Osteoblast (primary cell): Measurements from ENCODE around the gene AOX1. TPM values are rescaled to one million over a fixed set of nuclear protein-coding genes. Genes with fewer than 3 reads are reported as not detected.
"Not testable (repeated sequence)": the region's sequence is repeated elsewhere in the genome, so short reads cannot be mapped to it uniquely, and the experiment has no call there.

Experiments
- DNase-seq: peaks from one replicate; pipeline ENCODE4 v3.0.0; 2011; ENCODE audit warnings: low spot score, mixed read lengths; ENCODE audit not compliant: insufficient read length; ENCODE audit errors: missing footprints
- H2AFZ ChIP-seq: 2 replicates; pipeline ENCODE4 v1.6.0; 2011; ENCODE audit warnings: mild to moderate bottlenecking, low read length
- H3K27ac ChIP-seq: 2 replicates; pipeline ENCODE4 v1.5.1; 2011; ENCODE audit warnings: mild to moderate bottlenecking, low read depth, low read length, moderate library complexity
- H3K27me3 ChIP-seq: 2 replicates; pipeline ENCODE4 v1.6.0; 2012; ENCODE audit warnings: mild to moderate bottlenecking, control low read depth, inconsistent platforms, low read length, moderate library complexity; ENCODE audit not compliant: insufficient read depth
- H3K36me3 ChIP-seq: 2 replicates; pipeline ENCODE4 v1.5.1; 2011; ENCODE audit warnings: mild to moderate bottlenecking, low read length, control low read depth, moderate library complexity; ENCODE audit not compliant: insufficient read depth
- H3K4me1 ChIP-seq: 2 replicates; pipeline ENCODE4 v1.5.1; 2011; ENCODE audit warnings: mild to moderate bottlenecking, low read length, control low read depth, moderate library complexity; ENCODE audit not compliant: insufficient read depth
- H3K4me2 ChIP-seq: 2 replicates; pipeline ENCODE4 v1.6.0; 2011; ENCODE audit warnings: mild to moderate bottlenecking, low read length; ENCODE audit not compliant: insufficient read depth
- H3K4me3 ChIP-seq: fragments of 200-600 bp; sonication (generic); 3 replicates; pipeline ENCODE4 v1.5.1; 2012; ENCODE audit warnings: mild to moderate bottlenecking, low read length, inconsistent platforms; ENCODE audit not compliant: insufficient read depth
- H3K79me2 ChIP-seq: 2 replicates; pipeline ENCODE4 v1.6.0; 2012; ENCODE audit warnings: mild to moderate bottlenecking, low read length, control low read depth, inconsistent platforms; ENCODE audit not compliant: insufficient read depth
- H3K9me3 ChIP-seq: 2 replicates; pipeline ENCODE4 v1.5.1; 2011; ENCODE audit warnings: low read depth, low read length, control low read depth
- H4K20me1 ChIP-seq: 2 replicates; pipeline ENCODE4 v1.6.0; 2012; ENCODE audit warnings: mild to moderate bottlenecking, low read length, control low read depth; ENCODE audit not compliant: insufficient read depth
- CTCF ChIP-seq: IDR thresholded peaks from 2 replicates; pipeline ENCODE4 v1.5.1; 2011; ENCODE audit warnings: mild to moderate bottlenecking, low read depth, low read length, moderate library complexity; ENCODE audit errors: extremely low read depth
- total RNA-seq: library from RNA; depleted of rRNA; stranded (reverse); fragments of >200 nt; gene quantifications from 2 replicates; pipeline ENCODE4 v1.2.3, GENCODE V29; 2012

The AOX1 gene
- total RNA-seq, 1 donor: 76.4 TPM

GRCh38 chr2:200640176-200640575, 54.4 kb downstream of the AOX1 start:
- Histone ChIP-seq H3K79me2 (no peaks in the 10 kb centered on the region), H3K36me3 (peaks cover 3% of the 10 kb centered on the region), H3K27ac (no peak overlapping the region), H3K9me3 (no peaks in the 10 kb centered on the region), H2AFZ (no peak overlapping the region), H4K20me1 (no peaks in the 10 kb centered on the region), H3K4me2 (no peak overlapping the region), H3K4me1 (no peaks in the 10 kb centered on the region), H3K27me3 (no peaks in the 10 kb centered on the region), H3K4me3 (no peak overlapping the region)
- no peak for DNase-seq
- TF ChIP-seq CTCF: no peak

DNA sequence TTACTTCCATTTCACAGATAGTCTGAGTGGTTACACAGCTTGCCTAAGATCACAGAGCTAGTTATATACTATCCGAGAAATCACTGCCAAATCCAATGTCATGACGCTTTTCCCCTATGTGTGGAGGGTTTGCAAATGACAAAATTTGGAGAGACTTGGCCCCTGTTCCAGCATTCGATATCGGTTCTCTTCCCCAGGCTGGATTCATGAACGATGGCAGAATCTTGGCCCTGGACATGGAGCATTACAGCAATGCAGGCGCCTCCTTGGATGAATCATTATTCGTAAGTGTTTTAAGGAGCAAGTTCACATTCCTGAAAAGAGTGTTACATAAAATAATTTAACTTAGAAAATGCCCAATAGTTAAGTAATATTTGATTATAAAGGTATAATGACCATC, 55.1 kb downstream of the AOX1 start:
- Histone ChIP-seq H3K27ac (no peak overlapping the region), H3K36me3 (peaks cover 3% of the 10 kb centered on the region), H3K4me1 (no peaks in the 10 kb centered on the region), H4K20me1 (no peaks in the 10 kb centered on the region), H3K79me2 (no peaks in the 10 kb centered on the region), H3K4me3 (no peak overlapping the region), H2AFZ (no peak overlapping the region), H3K27me3 (no peaks in the 10 kb centered on the region), H3K9me3 (no peaks in the 10 kb centered on the region), H3K4me2 (no peak overlapping the region)
- no peak for DNase-seq
- TF ChIP-seq CTCF: no peak

DNA sequence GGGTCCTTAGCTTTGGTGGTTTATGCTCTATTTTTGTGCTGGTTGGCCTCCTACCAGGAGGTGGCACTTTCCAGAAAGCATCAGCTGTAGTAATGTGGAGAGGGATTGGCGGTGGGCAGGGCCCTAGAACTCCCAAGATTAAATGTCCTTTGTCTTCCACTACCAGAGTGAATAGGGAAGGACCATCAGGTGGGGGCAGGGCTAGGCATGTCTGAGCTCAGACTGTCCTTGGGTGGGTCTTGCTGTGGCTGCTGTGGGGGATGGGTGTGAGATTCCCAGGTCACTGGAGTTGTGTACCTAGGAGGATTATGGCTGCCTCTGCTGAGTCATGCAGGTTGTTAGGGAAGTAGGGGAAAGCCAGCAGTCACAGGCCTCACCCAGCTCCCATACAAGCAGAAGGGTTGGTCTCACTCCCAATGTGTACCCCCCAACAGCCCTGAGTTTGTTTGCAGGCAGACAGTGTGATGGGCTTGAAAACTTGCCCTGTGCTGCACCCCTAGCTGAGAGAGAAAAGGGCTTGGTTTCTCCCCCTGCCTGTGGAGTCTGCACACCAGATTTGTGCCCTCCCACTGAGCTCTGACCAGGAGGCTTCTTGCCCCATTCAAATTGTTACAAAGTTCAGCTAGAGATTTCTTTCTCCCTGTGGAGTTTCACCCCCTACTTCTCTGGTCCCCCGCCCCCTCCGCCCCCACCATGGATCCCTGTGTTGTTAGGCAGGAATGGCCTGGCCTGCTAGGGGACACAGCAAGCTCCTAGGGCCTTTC, 62.9 kb downstream of the AOX1 start:
- H4K20me1 ChIP-seq, H3K27ac ChIP-seq, H3K4me1 ChIP-seq, DNase-seq, H3K27me3 ChIP-seq, H3K4me3 ChIP-seq, H2AFZ ChIP-seq, H3K4me2 ChIP-seq, H3K79me2 ChIP-seq, H3K9me3 ChIP-seq: not testable (repeated sequence)
- peaks cover 10% of the 10 kb centered on the region for H3K36me3 ChIP-seq

DNA sequence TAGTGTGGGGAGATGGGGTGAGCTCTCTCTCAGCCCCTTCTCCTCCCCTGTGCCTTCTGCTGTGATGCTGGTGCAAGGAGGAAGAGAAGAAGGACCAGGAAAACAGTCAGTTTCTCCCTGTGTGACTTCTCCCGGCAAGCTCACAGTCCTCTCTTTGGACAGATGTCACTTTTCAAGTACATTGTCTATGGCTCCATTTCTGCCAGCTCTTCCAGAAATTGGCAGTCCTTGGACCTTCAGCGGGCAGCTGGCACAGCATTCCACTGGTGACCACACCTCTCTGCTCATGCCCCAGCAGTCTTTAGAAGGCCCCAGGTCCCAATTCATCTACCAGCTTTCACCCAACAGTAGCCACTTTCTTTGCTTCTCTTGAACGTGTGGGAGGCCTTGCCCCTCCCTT, 63.9 kb downstream of the AOX1 start:
- DNase-seq: no peak
- H3K27me3 ChIP-seq: no peaks in the 10 kb centered on the region
- no peak overlapping the region for H2AFZ ChIP-seq
- no peaks in the 10 kb centered on the region for H3K79me2 ChIP-seq
- H3K36me3 ChIP-seq: peaks cover 10% of the 10 kb centered on the region
- H3K9me3 ChIP-seq: no peaks in the 10 kb centered on the region
- TF ChIP-seq CTCF: no peak
- H4K20me1 ChIP-seq: no peaks in the 10 kb centered on the region
- H3K4me3 ChIP-seq: no peak overlapping the region
- H3K4me1 ChIP-seq: no peaks in the 10 kb centered on the region
- H3K27ac ChIP-seq: no peak overlapping the region
- no peak overlapping the region for H3K4me2 ChIP-seq
